CD14-positive monocyte (primary cell): ENCODE results near the gene ERICH3. TPM values are rescaled to one million over a fixed set of nuclear protein-coding genes. Genes with fewer than 3 reads are reported as not detected.

Experiments used
- DNase-seq, 3 donors: peaks; one replicate each; pipeline ENCODE4 v3.0.0-alpha.2; 2011 to 2022
- H2AFZ ChIP-seq: 2 replicates; pipeline ENCODE4 v1.6.0; 2012; ENCODE audit warnings: mild to moderate bottlenecking, low read depth, low read length, inconsistent platforms; ENCODE audit not compliant: insufficient read depth, poor library complexity, severe bottlenecking
- H3K27ac ChIP-seq, 2 donors: 1 replicate in 1 of 2; 2 replicates in 1 of 2; pipeline ENCODE4 v1.5.1; 2012 to 2013; ENCODE audit warnings: low read length in 2 of 2, control low read depth in 1 of 2, inconsistent platforms in 1 of 2, low read depth in 1 of 2, mild to moderate bottlenecking in 1 of 2
- H3K27me3 ChIP-seq, 2 donors: one replicate each; pipeline versions ENCODE4 v1.6.0 to v1.6.1; 2011 to 2013; ENCODE audit warnings: low read length in 2 of 2; ENCODE audit not compliant: control insufficient read depth in 2 of 2, insufficient read depth in 2 of 2
- H3K36me3 ChIP-seq, 2 donors: replicated peaks in 1 of 2; 1 replicate in 1 of 2; 2 replicates in 1 of 2; pipeline versions ENCODE4 v1.5.1 to v1.6.1; 2012 to 2013; ENCODE audit warnings: low read length in 2 of 2, control low read depth in 1 of 2, inconsistent platforms in 1 of 2, mild to moderate bottlenecking in 1 of 2; ENCODE audit not compliant: insufficient read depth in 2 of 2, control insufficient read depth in 1 of 2
- H3K4me1 ChIP-seq, 2 donors: 1 replicate in 1 of 2; 2 replicates in 1 of 2; pipeline versions ENCODE4 v1.5.1 to v1.6.1; 2012 to 2013; ENCODE audit warnings: low read length in 2 of 2, control low read depth in 1 of 2, inconsistent platforms in 1 of 2, mild to moderate bottlenecking in 1 of 2, moderate library complexity in 1 of 2; ENCODE audit not compliant: insufficient read depth in 2 of 2, control insufficient read depth in 1 of 2
- H3K4me2 ChIP-seq: replicated peaks from 2 replicates; pipeline ENCODE3; 2012; ENCODE audit warnings: low read length, moderate library complexity, mild to moderate bottlenecking; ENCODE audit not compliant: poor library complexity, severe bottlenecking; ENCODE audit errors: extremely low read depth
- H3K4me3 ChIP-seq, 3 experiments: fragments of 200-600 bp in 1 of 3; sonication (generic) in 1 of 3; replicated peaks in 1 of 3; 1 replicate in 2 of 3; 2 replicates in 1 of 3; pipeline ENCODE4 v1.5.1; 2011 to 2013; ENCODE audit warnings: low read length in 3 of 3, mild to moderate bottlenecking in 3 of 3, control low read depth in 2 of 3, low read depth in 2 of 3, inconsistent platforms in 1 of 3, moderate library complexity in 1 of 3
- H3K79me2 ChIP-seq: 2 replicates; pipeline ENCODE4 v1.6.0; 2012; ENCODE audit warnings: mild to moderate bottlenecking, control low read depth, inconsistent platforms, low read length, moderate library complexity; ENCODE audit not compliant: insufficient read depth
- H3K9ac ChIP-seq: 2 replicates; pipeline ENCODE4 v1.6.0; 2017; ENCODE audit warnings: low read length, mild to moderate bottlenecking; ENCODE audit not compliant: insufficient read depth, poor library complexity, severe bottlenecking
- H3K9me3 ChIP-seq, 2 donors: replicated peaks in 1 of 2; 1 replicate in 1 of 2; 2 replicates in 1 of 2; pipeline versions ENCODE4 v1.5.1 to v1.6.1; 2012 to 2013; ENCODE audit warnings: low read length in 2 of 2, control low read depth in 1 of 2; ENCODE audit not compliant: control insufficient read depth in 1 of 2, insufficient read depth in 1 of 2
- H4K20me1 ChIP-seq: 2 replicates; pipeline ENCODE4 v1.6.0; 2012; ENCODE audit warnings: mild to moderate bottlenecking, low read length, control low read depth, moderate library complexity; ENCODE audit not compliant: insufficient read depth
- H3K27ac Mint-ChIP-seq, 7 donors: one replicate each; pipeline ENCODE4 v1.8.0; 2020; ENCODE audit warnings: mild to moderate bottlenecking in 7 of 7, mixed read lengths in 7 of 7, moderate library complexity in 6 of 7, inconsistent platforms in 2 of 7
- H3K27me3 Mint-ChIP-seq, 3 donors: one replicate each; pipeline ENCODE4 v1.8.0; 2021 to 2022; ENCODE audit warnings: low read depth in 3 of 3, mild to moderate bottlenecking in 3 of 3, mixed read lengths in 3 of 3, moderate library complexity in 3 of 3, inconsistent platforms in 1 of 3
- H3K36me3 Mint-ChIP-seq, 2 donors: one replicate each; pipeline ENCODE4 v1.8.0; 2020; ENCODE audit warnings: mixed read lengths in 2 of 2, inconsistent platforms in 1 of 2, mild to moderate bottlenecking in 1 of 2
- H3K4me1 Mint-ChIP-seq: one replicate; pipeline ENCODE4 v1.8.0; 2020; ENCODE audit warnings: mild to moderate bottlenecking, mixed read lengths
- H3K4me3 Mint-ChIP-seq, 2 donors: one replicate each; pipeline ENCODE4 v1.8.0; 2020; ENCODE audit warnings: mild to moderate bottlenecking in 2 of 2, mixed read lengths in 2 of 2, moderate library complexity in 1 of 2
- H3K9me3 Mint-ChIP-seq, 7 donors: one replicate each; pipeline ENCODE4 v1.8.0; 2020 to 2022; ENCODE audit warnings: mixed read lengths in 7 of 7, mild to moderate bottlenecking in 6 of 7, moderate library complexity in 6 of 7, inconsistent platforms in 2 of 7
- WGBS: methylation state at CpG from one replicate; pipeline ENCODE4 v1.1.5; 2013; ENCODE audit warnings: missing lambda C conversion rate; ENCODE audit not compliant: insufficient coverage; 5-methylcytosine and 5-hydroxymethylcytosine counted together
- intact Hi-C, 2 donors: fragments of 100-400 bp; cut with micrococcal nuclease; formaldehyde crosslinking; loops; one replicate each; pipeline versions ENCODE4 v1.15.0 to v1.15.1; 2023
- polyA plus RNA-seq, 3 donors: library from polyadenylated mRNA; depleted of rRNA in 1 of 3; unstranded in 2 of 3; stranded (reverse) in 1 of 3; fragments of 300-500 nt in 2 of 3; fragments of >200 nt in 1 of 3; fragmentation: Illumina TruSeq in 2 of 3; gene quantifications; 1 replicate in 2 of 3; 2 replicates in 1 of 3; pipeline ENCODE4 v1.2.3, GENCODE V29; 2012 to 2021
- TF ChIP-seq, protein P1 (sequence below): fragments of 200-600 bp; IDR thresholded peaks from one replicate; pipeline ENCODE4 v1.8.0; 2022; ENCODE audit warnings: antibody characterized with exemption, mild to moderate bottlenecking

Gene ERICH3
- polyA plus RNA-seq, 3 donors = not detected

DNA sequence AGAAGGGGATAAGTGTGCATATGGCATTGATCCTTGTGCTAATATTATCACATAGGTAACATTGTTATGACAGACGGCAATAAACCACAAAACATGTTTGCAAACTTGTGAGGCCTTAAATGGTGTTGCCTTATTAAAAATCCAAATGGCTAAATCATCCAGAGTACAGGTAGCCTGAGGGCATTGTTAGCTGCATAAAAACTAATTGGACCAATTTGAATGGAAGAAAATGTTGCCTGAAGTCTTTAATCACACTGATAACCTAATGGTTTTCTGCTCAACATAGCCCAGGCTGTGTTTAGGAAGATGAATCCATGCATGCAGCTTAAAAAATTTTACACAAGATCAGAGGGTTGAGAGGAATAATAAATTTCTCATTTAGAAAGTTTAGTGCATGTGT is 141.8 kb downstream of the ERICH3 start:
- TF ChIP-seq, protein P1, sequence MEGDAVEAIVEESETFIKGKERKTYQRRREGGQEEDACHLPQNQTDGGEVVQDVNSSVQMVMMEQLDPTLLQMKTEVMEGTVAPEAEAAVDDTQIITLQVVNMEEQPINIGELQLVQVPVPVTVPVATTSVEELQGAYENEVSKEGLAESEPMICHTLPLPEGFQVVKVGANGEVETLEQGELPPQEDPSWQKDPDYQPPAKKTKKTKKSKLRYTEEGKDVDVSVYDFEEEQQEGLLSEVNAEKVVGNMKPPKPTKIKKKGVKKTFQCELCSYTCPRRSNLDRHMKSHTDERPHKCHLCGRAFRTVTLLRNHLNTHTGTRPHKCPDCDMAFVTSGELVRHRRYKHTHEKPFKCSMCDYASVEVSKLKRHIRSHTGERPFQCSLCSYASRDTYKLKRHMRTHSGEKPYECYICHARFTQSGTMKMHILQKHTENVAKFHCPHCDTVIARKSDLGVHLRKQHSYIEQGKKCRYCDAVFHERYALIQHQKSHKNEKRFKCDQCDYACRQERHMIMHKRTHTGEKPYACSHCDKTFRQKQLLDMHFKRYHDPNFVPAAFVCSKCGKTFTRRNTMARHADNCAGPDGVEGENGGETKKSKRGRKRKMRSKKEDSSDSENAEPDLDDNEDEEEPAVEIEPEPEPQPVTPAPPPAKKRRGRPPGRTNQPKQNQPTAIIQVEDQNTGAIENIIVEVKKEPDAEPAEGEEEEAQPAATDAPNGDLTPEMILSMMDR = no peak
- intact Hi-C loops = no loop called here

DNA sequence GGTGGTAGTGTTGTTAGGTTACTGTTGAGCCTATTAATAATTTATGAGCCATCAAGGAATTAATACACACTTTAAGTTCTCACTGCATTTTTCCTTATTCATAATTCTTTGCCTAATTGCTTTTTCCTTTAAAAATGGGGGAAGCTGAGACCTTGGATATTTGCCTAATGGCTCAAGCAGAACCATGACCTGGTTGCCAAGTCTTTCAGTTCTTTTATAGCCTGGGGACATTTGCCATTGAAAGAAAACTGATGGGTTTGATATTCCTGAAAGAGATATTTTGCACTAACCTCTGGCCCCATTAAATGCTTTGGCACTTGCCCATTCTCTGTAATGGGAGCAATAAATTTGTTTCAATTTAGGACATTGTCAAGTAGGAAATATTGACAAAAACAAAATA is 142.7 kb downstream of the ERICH3 start:
- Mint-ChIP-seq H3K27me3 (peaks cover 0 to 2% (median 0%) of the 10 kb centered on the region in 3 donors), H3K36me3 (no peaks in the 10 kb centered on the region), H3K4me3 (no peak overlapping the region), H3K27ac (no peak overlapping the region), H3K9me3 (peaks cover 0 to 5% (median 2%) of the 10 kb centered on the region in 7 donors), H3K4me1 (no peaks in the 10 kb centered on the region)
- Histone ChIP-seq H4K20me1 (no peaks in the 10 kb centered on the region), H3K4me3 (no peak overlapping the region), H3K4me1 (no peaks in the 10 kb centered on the region), H3K9ac (no peak overlapping the region), H3K36me3 (no peaks in the 10 kb centered on the region), H3K9me3 (peaks cover 0 to 6% of the 10 kb centered on the region in 2 donors), H3K27ac (no peak overlapping the region), H3K4me2 (no peak overlapping the region), H3K79me2 (no peaks in the 10 kb centered on the region), H3K27me3 (no peaks in the 10 kb centered on the region), H2AFZ (no peak overlapping the region)
- TF ChIP-seq, protein P1 = no peak
- intact Hi-C loops = no loop called here
- DNase-seq = no peak

More for the DNA sequence above, 141.8 kb downstream of the ERICH3 start:
- no peaks in the 10 kb centered on the region for H3K4me1 ChIP-seq
- Mint-ChIP-seq H3K36me3 (no peaks in the 10 kb centered on the region), H3K27ac (no peak overlapping the region), H3K27me3 (peaks cover 0 to 2% (median 0%) of the 10 kb centered on the region in 3 donors), H3K4me1 (no peaks in the 10 kb centered on the region), H3K4me3 (no peak overlapping the region), H3K9me3 (peaks cover 0 to 5% (median 2%) of the 10 kb centered on the region in 7 donors)
- H3K9me3 ChIP-seq = peaks cover 0 to 6% of the 10 kb centered on the region in 2 donors
- no peak overlapping the region for H3K4me2 ChIP-seq
- DNase-seq = no peak
- no CpG with 5 or more reads among the region's 1 CpG for WGBS
- no peaks in the 10 kb centered on the region for H3K36me3 ChIP-seq
- H3K79me2 ChIP-seq = no peaks in the 10 kb centered on the region
- no peak overlapping the region for H3K4me3 ChIP-seq
- H4K20me1 ChIP-seq = no peaks in the 10 kb centered on the region
- no peak overlapping the region for H3K27ac ChIP-seq
- H3K9ac ChIP-seq = no peak overlapping the region
- no peak overlapping the region for H2AFZ ChIP-seq
- H3K27me3 ChIP-seq = no peaks in the 10 kb centered on the region
